Epithelial cell of proximal tubule (primary cell): Measurements from ENCODE around the gene FITM1. TPM values are rescaled to one million over a fixed set of nuclear protein-coding genes. Genes with fewer than 3 reads are reported as not detected.

Experiments
- DNase-seq: peaks from one replicate; pipeline ENCODE4 v3.0.0-alpha.2; 2011; ENCODE audit warnings: low read depth
- H3K4me3 ChIP-seq: 2 replicates; pipeline ENCODE4 v1.5.1; 2011; ENCODE audit warnings: low read depth, mild to moderate bottlenecking, low read length
- total RNA-seq: library from RNA; depleted of rRNA; stranded (reverse); fragments of >200 nt; gene quantifications from 2 replicates; pipeline ENCODE4 v1.2.3, GENCODE V29; 2015
- TF ChIP-seq, protein P1 (sequence below): conservative IDR thresholded peaks from 2 replicates; pipeline ENCODE4 v1.5.1; 2012; ENCODE audit warnings: low read depth, mild to moderate bottlenecking, low read length

The FITM1 gene
- total RNA-seq, 1 donor from 2014 or later: not detected

DNA sequence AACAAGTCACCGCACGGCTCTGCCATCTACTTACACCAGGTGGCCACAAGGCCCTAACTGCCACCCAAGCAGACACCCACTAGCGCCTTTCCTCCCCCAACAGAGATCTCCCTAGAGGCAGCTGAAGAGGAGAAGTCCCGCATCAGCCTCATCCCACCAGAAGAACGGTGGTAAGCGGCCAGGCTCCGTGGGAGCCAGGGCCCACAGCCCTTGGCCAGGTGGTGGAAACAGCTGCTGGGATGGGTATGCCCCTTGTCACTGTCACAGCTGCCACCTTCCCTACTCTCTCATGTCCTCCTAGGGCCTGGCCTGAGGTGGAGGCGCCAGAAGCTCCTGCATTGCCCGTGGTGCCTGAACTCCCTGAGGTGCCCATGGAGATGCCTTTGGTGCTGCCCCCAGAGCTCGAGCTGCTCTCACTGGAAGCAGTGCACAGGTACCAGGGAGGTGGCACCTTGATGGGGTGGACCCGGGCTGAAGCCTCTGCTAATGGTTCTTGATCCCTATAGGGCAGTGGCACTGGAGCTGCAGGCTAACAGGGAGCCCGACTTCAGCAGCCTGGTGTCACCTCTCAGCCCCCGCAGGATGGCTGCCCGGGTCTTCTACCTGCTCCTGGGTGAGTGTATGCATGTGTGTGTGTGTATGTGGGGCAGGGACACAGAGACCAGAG lies 49.0 kb downstream of the FITM1 start:
- no peak overlapping the region for H3K4me3 ChIP-seq
- DNase-seq: no peak
- TF ChIP-seq, protein P1, sequence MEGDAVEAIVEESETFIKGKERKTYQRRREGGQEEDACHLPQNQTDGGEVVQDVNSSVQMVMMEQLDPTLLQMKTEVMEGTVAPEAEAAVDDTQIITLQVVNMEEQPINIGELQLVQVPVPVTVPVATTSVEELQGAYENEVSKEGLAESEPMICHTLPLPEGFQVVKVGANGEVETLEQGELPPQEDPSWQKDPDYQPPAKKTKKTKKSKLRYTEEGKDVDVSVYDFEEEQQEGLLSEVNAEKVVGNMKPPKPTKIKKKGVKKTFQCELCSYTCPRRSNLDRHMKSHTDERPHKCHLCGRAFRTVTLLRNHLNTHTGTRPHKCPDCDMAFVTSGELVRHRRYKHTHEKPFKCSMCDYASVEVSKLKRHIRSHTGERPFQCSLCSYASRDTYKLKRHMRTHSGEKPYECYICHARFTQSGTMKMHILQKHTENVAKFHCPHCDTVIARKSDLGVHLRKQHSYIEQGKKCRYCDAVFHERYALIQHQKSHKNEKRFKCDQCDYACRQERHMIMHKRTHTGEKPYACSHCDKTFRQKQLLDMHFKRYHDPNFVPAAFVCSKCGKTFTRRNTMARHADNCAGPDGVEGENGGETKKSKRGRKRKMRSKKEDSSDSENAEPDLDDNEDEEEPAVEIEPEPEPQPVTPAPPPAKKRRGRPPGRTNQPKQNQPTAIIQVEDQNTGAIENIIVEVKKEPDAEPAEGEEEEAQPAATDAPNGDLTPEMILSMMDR: no peak

DNA sequence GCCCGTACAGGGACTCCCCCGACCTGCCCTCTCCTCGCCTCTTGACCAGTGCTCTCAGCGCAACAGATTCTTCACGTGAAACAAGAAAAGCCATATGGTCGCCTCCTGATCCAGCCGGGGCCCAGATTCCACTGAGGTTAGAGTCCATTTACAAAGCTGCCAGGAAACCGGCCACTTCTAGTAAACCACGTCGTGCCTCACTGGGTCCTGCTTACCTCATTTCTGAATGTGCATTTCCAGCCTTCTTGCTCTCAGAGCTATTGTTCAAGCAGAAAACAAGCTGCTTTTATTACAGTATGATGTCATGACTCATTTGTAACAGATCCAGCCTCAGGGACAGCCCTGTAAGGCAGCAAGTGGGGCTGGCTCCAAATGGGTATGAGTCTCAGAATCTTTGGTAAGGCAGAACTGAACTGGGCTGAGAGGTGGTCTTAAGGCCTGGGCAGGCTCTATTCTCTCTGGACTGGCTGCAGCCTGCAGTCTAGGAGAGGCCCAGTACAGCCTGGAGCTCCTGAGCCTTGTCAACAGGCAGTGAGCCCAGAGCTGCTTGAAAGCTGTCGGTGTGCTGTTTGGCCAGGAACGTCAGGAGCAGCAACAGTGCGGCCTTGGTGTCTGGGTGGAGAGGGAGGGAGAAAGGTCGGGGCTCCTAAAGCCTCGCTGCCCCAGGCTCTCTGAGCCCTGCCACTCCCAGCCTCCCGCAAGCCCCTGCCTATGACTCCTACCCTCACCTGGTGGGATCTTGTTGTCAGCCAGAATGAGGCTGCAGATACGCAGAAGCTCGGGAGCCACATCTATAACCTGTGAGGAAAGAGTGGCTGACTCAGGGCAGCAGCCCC lies 49.7 kb downstream of the FITM1 start:
- no peak overlapping the region for H3K4me3 ChIP-seq
- TF ChIP-seq, protein P1: no peak
- peak; percentile 97 for DNase-seq

DNA sequence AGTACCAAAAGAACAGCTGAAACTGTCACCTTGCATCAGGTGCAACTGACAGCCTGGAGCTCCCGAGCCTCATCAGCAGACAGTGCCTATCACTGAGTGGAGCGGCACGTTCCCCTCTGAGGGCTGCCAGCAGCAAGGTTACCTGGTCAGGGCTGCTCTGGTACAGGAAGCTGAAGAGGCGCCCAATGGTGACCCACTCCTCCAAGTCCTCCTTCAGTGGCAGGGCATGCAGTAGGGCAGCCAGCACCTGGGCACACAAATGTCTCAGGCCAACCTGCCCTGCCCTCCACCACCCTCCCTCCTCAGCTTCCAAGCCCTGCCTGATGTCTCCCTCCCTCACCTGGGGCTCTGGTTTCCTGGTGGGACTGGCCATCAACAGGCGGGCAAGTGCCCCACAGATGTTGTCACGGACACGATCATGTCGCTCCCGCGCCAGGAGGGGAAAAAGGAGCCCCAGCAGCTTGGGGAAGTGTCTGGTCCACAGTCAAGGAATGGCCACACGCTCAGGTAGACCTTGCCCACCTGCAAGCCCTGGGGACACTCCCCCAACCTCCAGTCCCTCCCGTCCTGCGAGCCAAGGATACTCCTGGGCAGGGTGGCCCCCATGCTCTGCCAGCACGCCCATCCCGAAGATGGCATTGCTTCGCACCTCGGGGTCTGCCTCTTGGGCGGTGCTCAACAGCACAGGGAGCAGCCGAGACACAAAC lies 51.1 kb downstream of the FITM1 start:
- TF ChIP-seq, protein P1: no peak
- H3K4me3 ChIP-seq: no peak overlapping the region
- no peak for DNase-seq

Other genes starting within 250 kb of the FITM1 start
- 33.1 and 43.7 TPM in 2 replicates for gene DHRS4, start 176.9 kb upstream of the FITM1 start, total RNA-seq
- 13.6 and 14.8 TPM in 2 replicates for gene DHRS4L2, start 141.7 kb upstream of the FITM1 start, total RNA-seq
- gene CARMIL3, start 78.7 kb upstream of the FITM1 start, total RNA-seq: 0.07 TPM in 1 of 2 replicates, not detected in the other
- gene CPNE6, start 59.1 kb upstream of the FITM1 start, total RNA-seq: not detected in 2 replicates
- 40.0 and 47.7 TPM in 2 replicates for gene PCK2, start 36.3 kb upstream of the FITM1 start, total RNA-seq
- 42.6 and 51.2 TPM in 2 replicates for gene DCAF11, start 15.9 kb upstream of the FITM1 start, total RNA-seq
- gene NRL, start 15.7 kb upstream of the FITM1 start, total RNA-seq: 0.87 and 1.2 TPM in 2 replicates
- gene PSME1, start 5.5 kb downstream of the FITM1 start, total RNA-seq: 266 and 385 TPM in 2 replicates
- gene EMC9, start 10.9 kb downstream of the FITM1 start, total RNA-seq: 22.3 and 31.8 TPM in 2 replicates
- gene PSME2, start 16.0 kb downstream of the FITM1 start, total RNA-seq: 156 and 168 TPM in 2 replicates
- gene RNF31, start 16.8 kb downstream of the FITM1 start, total RNA-seq: 42.3 and 79.4 TPM in 2 replicates
- 26.8 and 45.1 TPM in 2 replicates for gene IRF9, start 30.6 kb downstream of the FITM1 start, total RNA-seq
- gene REC8, start 41.4 kb downstream of the FITM1 start, total RNA-seq: 122 and 158 TPM in 2 replicates
- gene IPO4, start 58.2 kb downstream of the FITM1 start, total RNA-seq: 60.4 and 102 TPM in 2 replicates
- 54.4 and 84.1 TPM in 2 replicates for gene TM9SF1, start 64.8 kb downstream of the FITM1 start, total RNA-seq
- gene TSSK4, start 75.0 kb downstream of the FITM1 start, total RNA-seq: not detected in 2 replicates
- gene CHMP4A, start 82.8 kb downstream of the FITM1 start, total RNA-seq: 42.8 and 88.4 TPM in 2 replicates
- 15.6 and 26.1 TPM in 2 replicates for gene MDP1, start 85.4 kb downstream of the FITM1 start, total RNA-seq
- 219 and 220 TPM in 2 replicates for gene NEDD8, start 101.7 kb downstream of the FITM1 start, total RNA-seq
- gene GMPR2, start 102.3 kb downstream of the FITM1 start, total RNA-seq: 64.2 and 136 TPM in 2 replicates
- 43.2 and 53.2 TPM in 2 replicates for gene TINF2, start 112.0 kb downstream of the FITM1 start, total RNA-seq
- 0.63 and 0.94 TPM in 2 replicates for gene TGM1, start 132.5 kb downstream of the FITM1 start, total RNA-seq
- gene RABGGTA, start 140.9 kb downstream of the FITM1 start, total RNA-seq: 32.7 and 39.0 TPM in 2 replicates
- 25.7 and 26.4 TPM in 2 replicates for gene DHRS1, start 169.1 kb downstream of the FITM1 start, total RNA-seq
- 17.1 and 32.6 TPM in 2 replicates for gene NOP9, start 169.2 kb downstream of the FITM1 start, total RNA-seq
- 2.0 and 3.6 TPM in 2 replicates for gene CIDEB, start 177.3 kb downstream of the FITM1 start, total RNA-seq
- gene LTB4R2, start 179.5 kb downstream of the FITM1 start, total RNA-seq: 1.3 and 2.7 TPM in 2 replicates
- 0.06 and 4.0 TPM in 2 replicates for gene LTB4R, start 180.8 kb downstream of the FITM1 start, total RNA-seq
- 1.6 and 8.0 TPM in 2 replicates for gene ADCY4, start 204.4 kb downstream of the FITM1 start, total RNA-seq
- 6.4 and 7.6 TPM in 2 replicates for gene RIPK3, start 209.3 kb downstream of the FITM1 start, total RNA-seq
- gene NFATC4, start 237.5 kb downstream of the FITM1 start, total RNA-seq: 4.5 and 30.2 TPM in 2 replicates